ELR (cell line): ENCODE measurements around the gene ZNF234.
"Not testable (repeated sequence)": the region's sequence is repeated elsewhere in the genome, so short reads cannot be mapped to it uniquely, and the experiment has no call there.

ENCODE experiments used
- DNase-seq: peaks from one replicate; pipeline ENCODE4 v3.0.0-alpha.2; 2015; ENCODE audit warnings: low read depth

Gene ZNF234

DNA sequence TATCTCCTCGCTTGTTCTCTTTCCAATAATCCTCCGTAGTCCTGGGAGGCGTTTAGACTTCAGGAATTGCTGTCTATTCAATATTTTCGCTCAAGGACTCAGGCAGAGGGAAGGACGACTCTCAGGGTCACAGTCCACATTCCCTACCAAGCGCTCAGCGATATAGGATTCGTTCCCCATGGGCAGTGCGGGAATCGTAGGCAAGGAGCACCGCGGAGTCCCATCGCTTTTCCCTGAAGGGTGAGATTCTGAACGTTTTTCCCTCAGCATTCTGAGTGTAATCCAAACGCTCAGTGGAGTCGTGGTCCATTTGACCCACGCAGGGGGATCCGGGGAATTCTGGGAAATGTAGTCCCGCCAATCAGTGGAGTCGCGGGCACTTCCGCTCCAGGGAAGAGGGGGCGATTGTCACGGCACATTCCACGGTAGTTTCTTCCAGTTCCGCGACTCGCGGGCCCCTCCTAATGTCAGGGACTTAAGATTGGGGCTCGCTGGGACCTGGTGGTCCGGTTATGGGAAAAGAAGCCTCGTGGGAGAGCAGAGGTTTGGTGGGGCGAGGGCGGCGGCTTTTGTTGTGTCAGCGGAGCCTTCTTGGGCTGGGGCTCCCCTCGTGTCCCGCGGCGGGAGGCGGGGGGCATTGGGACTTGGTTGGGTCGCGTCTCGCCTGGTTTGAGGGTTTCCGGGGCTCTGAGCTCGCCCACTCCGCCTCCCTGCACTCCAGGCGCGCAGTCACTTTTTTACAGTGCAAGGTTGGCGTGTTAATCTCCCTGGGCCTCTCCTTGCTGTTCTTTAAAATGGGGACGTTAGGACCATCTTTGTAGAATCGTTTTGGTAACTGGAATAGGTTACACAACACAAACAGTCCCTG lies at the start of gene ZNF234:
ZNF234 (plus strand) TSS at position 364 of the 868 bp plus-strand sequence. CDS start 3,079 bp downstream, outside the sequence.
- peak; percentile 88 for DNase-seq

DNA sequence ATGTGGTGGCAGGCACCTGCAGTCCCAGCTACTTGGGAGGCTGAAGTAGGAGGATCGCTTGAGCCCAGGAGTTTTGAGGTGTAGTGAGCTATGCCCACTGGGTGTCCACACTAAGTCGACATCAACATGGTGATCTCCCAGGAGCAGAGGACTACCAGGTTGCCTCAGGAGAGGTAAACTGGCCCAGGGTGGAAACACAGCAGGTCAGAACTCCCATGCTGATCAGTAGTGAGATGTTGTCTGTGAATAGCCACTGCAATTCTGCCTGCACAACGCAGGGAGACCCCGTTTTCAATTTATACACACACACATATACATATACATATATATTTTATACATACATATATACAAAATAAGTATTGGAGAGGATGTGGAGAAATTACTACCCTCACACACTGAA lies 49.2 kb upstream of the ZNF234 start:
- DNase-seq, result no peak

DNA sequence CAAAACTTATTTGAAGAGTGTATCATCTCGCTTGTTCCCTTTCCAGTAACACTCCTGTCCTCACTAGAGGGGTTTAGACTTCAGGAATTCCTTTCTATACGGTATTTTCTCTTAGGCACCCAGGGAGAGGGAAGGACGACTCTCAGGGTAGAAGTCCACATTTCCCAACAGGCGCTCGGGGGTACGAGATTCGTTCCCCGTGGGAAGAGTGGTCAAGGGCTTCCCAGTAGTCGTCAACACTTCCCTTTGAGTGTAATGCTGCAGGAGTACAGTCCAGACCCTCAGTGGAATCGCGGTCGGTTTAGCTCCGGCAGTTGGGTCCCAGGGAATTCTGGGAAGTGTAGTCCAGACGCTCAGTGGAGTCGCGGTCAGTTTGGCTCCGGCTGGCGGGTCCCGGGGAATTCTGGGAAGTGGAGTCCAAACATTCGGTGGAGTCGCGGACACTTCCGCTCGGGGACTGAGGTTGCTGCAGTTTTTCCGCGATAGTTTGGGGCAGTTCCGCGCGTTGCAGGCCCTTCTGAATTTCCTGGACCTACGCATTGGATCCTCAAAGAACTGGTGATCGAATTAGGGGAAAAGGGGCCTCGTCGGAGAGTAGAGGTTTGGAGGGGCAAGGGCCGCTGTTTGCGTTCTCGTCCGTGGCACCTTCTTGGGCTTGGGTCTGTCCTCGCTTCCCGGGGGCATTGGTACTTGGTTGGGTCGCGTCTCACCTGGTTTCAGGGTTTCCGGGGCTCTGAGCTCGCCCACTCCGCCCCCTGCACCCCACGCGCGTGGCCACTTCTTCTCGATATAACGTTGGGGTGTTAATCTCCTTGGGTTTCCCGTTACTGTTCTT lies 47.2 kb upstream of the ZNF234 start, which contains the start of gene ZNF224:
ZNF224 (plus strand) TSS at position 431 of the 835 bp plus-strand sequence. CDS start 3,513 bp downstream, outside the sequence.
- peak; percentile 93 for DNase-seq

DNA sequence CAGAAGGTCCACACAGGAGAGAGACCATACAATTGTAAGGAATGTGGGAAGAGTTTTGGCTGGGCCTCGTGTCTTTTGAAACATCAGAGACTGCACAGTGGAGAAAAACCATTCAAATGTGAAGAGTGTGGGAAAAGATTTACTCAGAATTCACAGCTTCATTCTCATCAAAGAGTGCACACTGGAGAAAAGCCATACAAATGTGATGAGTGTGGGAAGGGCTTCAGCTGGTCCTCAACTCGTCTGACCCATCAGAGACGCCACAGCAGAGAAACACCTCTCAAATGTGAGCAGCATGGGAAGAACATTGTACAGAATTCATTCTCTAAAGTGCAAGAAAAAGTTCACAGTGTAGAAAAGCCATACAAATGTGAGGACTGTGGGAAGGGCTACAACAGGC lies 33.6 kb upstream of the ZNF234 start:
- no peak for DNase-seq

DNA sequence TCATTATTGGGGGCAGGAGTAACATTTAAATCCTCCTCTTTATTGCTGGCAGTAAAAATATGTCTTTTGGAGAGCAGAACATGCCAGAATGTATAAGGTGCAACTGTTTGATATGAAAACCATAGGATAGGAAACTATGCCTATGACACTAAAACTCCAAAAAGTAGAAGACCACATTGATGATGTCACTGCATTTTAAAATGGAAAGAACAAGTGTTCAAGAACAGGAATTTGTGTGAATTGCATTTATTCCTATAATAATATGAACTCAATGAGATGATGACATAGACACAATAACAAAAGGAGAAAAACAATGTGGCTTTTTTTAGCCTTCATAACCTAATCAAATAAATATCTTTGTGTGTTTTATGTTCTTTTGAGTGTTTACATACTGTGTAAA lies 31.9 kb upstream of the ZNF234 start:
- no peak for DNase-seq

DNA sequence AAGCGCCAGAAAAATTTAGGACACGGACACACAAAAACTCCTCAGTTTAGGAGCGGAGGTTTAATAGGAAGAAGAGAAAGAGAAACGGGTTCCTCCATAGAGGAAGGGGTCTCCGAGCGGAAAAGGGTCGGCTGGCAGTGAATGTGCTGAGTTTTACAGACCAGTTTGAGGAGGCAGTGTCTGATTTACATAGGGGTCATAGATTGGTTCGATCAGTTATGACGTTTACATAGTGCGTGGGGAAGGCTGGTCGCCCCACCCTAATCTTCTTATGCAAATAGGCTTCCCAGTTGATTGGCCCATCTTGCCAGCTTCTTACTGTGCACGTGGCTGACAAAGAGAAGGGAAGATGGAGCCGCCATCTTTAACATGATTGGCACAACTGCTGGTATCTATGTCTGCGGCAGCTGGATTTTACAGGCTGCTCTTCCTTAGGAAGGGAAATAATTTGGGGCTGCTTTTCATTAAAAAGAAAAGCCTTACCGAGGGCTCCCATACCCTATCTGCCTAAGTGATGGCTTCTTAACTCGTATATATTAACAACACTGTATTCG lies 29.4 kb upstream of the ZNF234 start:
- DNase-seq, result peak; percentile 87

DNA sequence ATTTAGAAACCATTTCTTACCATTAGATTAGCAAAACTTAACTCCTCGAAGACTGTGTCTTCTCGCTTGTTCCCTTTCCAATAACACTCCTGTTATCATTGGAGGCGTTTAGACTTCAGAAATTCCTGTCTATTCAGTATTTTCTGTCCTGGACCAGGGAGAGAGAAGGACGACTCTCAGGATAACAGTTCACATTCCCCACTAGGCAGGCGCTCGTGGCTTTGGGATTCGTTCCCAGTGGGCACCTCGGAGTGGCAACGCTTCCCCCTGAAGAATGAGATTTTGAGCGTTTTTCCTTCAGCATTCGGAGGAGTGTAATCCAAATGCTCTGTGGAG lies 28.6 kb upstream of the ZNF234 start:
- DNase-seq, result no peak

DNA sequence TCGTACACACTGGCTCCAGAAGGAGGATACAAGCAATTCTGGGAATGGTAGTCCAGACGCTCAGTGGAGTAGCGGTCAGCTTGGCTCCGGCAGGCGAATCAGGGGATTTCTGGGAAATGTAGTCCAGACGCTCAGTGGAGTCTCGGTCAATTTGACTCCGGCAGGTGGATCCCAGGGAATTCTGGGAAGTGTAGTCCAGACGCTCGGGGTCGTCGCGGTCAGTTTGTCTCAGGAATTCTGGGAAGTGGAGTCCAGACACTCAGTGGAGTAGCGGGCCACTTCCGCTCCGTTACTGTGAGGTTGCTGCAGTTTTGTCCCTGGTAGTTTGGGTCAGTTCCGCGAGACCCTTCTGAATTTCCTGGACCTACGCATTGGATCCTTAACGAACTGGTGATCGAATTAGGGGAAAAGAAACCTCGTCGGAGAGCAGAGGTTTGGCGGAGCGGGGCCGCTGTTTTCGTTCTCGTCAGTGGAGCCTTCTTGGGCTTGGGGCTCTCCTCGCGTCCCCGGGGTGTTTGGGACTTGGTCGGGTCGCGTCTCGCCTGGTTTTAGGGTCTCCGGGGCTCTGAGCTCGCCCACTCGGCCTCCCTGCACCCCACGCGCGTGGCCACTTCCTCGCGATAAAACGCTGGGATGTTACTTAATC lies 28.1 kb upstream of the ZNF234 start, which contains the start of gene ZNF225:
ZNF225 (plus strand) TSS at position 262 of the 646 bp plus-strand sequence. CDS start 2,429 bp downstream, outside the sequence.
- peak; percentile 98 for DNase-seq

DNA sequence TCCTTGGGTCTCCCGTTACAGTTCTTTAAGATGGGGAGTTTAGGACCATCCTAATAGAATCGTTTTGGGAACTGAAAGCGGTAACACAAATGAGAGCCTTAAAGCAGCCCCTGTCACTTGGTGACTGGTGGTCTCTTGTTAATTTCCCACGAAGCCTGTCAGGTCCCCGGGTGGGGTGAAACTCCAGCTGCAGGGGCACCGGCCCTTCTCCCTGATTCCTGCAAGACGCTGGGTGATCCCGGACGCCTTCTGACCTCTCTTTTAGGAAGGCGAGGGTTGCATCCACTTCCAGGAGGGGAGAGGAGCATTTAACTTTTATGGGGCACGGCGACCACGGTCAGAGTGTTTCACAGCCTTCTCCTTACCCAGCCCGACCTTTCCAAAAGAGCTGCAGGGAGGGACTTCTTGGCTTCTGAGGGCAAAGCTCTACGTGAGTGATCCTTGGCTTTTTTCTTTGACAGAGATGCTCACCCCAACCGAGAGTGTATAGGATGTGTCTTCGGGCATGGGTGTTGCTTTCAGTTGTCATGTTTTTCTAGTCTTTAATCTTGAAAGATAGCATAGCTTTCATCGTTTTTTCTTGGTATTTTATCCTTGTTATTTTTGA lies 27.5 kb upstream of the ZNF234 start:
- peak; percentile 20 for DNase-seq

DNA sequence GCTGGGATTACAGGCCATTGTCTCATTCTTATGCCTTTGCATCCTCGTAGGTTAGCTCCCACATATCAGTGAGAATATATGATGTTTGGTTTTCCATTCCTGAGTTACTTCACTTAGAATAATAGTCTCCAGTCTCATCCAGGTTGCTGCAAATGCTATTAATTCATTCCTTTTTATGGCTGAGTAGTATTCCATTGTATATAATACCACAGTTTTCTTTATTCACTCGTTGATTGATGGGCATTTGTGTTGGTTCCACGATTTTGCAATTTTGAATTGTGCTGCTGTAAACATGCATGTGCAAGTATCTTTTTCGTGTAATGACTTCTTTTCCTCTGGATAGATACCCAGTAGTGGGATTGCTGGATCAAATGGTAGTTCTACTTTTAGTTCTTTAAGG lies 20.2 kb upstream of the ZNF234 start:
- not testable (repeated sequence) for DNase-seq

DNA sequence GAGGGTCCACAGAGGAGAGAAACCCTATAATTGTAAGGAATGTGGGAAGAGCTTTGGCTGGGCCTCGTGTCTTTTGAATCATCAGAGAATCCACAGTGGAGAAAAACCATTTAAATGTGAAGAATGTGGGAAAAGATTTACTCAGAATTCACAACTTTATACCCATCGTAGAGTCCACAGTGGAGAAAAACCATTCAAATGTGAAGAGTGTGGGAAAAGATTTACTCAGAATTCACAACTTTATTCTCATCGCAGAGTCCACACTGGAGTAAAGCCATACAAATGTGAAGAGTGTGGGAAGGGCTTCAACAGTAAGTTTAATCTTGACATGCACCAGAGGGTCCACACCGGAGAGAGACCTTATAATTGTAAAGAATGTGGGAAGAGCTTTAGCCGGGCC lies 9.4 kb upstream of the ZNF234 start:
- DNase-seq, result no peak

DNA sequence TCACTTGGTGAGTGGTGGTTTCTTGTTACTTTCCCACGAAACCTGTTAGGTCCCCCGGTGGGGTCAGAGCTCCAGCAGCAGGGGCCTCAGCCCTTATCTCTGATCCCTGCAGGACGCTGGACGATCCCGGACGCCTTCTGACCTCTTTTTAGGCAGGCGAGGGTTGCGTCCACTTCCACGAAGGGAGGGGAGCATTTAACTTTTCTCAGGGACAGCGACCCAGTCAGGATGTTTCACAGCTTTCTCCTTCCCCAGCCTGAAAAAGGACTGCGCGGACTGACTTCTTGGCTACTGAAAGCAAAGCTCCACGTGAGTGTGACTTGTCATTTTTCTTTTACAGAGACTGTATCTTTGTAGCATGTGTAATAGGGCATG lies 692 bp downstream of the ZNF234 start:
- DNase-seq, result peak; percentile 44

DNA sequence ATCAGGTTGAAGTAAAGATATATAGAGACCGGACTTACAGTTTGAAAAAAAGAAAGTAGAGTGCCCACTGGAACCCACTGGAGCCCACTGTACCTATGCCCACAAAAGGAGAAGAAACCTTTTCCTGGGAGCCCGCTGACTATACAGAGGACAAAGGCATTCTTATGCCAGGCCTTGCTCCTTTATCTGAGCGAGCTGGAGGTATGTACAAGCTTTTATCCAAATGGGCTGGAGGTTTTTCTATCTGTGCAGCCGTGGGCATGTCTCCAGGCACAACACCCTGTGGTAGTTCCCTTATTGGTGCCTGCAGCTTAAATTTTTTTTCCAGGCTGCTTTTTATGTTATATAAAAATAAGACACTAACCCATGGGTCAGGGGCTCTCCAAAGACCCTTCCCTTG lies 8.4 kb downstream of the ZNF234 start:
- no peak for DNase-seq

DNA sequence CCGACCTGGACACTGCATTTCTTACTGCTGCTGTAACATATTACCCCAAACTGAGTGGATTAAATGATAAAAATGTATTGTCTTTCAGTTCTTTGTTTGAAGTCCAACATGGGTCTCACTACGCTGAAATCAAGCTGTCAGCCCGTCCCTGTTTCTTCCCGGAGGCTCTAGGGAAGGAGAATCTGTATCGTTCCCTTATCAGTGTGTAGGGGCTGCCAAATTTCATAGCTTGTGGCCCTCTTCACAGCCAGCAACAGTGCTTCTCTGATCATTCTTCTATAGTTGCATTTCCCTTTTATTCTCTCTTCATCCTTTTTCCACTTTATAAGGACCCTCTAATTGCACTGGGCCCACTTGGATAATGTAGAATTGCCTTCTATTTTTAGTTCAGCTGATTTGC lies 10.1 kb downstream of the ZNF234 start:
- no peak for DNase-seq

DNA sequence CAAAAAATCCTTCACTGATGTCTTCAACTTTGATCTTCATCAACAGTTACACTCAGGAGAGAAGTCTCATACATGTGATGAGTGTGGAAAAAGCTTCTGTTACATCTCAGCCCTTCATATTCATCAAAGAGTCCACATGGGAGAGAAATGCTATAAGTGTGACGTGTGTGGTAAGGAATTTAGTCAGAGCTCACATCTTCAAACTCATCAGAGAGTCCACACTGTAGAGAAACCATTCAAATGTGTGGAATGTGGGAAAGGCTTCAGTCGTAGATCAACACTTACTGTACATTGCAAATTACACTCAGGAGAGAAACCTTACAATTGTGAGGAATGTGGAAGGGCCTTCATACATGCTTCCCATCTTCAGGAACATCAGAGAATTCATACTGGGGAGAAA lies 15.1 kb downstream of the ZNF234 start:
- no peak for DNase-seq

DNA sequence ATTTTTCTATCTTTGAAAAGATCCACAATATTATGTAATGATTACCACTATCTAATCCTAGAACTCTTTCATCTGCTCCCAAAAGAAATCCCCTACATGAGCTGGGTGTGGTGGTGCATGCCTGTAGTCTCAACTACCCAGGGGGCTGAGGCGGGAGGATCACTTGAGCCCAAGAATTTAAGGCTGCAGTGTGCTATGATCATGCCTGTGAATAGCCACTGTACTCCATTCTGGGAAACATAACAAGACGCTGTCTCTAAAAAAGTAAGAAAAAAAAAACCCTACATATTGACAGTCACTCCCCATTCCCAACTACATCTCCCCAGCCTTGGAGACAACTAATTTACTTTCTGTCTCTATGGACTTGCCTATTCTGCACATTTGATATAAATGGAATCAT lies 22.4 kb downstream of the ZNF234 start:
- no peak for DNase-seq

DNA sequence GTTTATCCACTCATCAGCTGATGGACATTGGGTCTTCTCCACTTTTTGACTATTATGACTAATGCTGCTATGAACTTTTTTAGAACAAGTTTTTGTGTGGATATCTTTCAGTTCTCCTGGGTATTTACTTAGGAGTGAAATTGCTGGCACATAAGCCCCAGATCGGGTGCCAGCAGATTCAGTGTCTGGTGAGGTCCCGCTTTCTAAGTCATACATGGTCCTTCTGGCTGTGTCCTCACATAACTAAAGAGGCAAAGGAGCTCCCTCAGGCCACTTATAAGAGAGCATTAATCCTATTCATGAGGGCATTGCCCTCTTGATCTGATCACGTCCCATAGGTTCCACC lies 22.9 kb downstream of the ZNF234 start:
- DNase-seq, result no peak

DNA sequence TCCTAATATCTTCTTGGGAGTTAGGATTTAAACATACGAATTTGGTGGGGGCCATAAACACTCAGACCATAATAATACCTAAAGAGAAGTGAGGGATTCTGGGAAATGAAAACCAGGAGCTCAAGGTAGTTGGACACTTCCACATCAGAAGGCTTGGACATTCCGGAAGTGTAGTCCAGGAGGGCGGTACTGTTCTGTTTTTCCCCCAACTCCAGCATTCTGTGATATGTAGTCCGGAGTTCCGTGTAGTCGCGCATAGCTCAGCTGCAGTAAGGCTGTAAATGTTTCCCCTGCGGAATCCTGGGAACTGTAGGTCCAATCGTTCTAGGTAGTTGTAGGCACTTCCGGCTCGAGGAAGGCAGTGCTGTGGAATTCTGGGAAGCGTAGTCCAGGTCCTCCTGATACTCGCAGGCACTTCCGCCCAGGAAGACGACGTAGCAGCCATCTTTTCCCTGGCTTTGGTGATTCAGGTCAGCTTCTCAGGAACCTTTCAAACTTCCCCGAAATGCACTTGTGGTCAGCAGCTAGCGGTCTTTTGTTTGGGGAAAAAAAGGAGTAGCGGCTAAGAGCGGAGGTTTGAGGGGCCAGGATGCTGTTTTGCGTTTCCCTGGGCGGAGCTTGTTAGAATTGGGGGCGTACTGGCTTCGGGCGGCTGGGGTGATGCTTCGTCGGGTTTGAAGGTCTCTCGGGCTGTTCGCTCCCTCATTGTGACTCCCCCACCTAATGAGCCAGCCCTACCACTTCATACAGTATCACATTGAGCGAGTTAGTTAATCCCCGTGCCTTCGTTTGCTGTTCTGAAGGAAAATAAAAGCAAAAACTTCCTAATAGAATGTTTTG lies 23.5 kb downstream of the ZNF234 start, which contains the start of gene ZNF226:
ZNF226 (plus strand) TSS at position 428 of the 840 bp plus-strand sequence. CDS start 4,981 bp downstream, outside the sequence.
- peak; percentile 98 for DNase-seq

DNA sequence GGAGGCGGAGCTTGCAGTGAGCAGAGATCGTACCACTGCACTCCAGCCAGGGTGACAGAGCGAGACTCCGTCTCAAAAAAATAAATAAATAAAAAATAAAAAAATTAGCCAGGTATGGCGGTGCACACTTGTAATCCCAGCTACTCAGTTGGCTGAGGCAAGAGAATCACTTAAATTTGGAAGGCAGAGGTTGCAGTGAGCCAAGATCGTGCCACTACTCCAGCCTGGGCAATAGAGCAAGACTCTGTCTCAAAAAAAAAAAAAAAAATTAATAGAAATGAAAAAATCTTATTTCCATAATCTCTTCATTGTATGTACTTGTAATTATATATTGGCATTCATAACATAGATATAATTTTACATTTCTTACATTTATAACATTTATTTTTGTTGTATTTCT lies 29.3 kb downstream of the ZNF234 start:
- DNase-seq, result not testable (repeated sequence)

DNA sequence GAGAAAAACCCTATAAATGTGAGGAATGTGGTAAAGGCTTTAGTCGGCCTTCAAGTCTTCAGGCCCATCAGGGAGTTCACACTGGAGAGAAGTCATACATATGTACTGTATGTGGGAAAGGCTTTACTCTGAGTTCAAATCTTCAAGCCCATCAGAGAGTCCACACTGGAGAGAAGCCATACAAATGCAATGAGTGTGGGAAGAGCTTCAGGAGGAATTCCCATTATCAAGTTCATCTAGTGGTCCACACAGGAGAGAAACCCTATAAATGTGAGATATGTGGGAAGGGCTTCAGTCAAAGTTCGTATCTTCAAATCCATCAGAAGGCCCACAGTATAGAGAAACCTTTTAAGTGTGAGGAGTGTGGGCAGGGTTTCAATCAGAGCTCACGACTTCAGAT lies 35.2 kb downstream of the ZNF234 start:
- DNase-seq, result no peak

DNA sequence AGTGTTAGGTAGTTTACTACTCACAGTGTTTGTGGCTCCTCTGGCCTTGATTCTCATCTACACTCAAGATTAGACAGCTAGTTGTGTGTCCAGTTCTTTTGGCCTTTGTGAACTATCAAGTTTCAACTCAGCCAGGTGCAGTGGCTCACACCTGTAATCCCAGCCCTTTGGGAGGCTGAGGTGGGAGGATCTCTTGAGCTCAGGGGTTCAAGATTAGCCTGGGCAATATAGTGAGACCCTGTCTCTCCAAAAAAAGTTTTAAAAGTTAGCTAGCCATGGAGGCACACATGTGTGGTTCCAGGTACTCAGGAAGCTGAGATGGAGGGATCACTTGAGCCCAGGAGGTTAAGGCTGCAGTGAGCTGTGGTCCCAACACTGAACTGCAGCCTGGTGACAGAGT lies 39.6 kb downstream of the ZNF234 start:
- DNase-seq, result no peak
